Left renal cortex interstitium (tissue), 4 donors: ENCODE measurements around the gene LCN15. TPM values are rescaled to one million over a fixed set of nuclear protein-coding genes. Genes with fewer than 3 reads are reported as not detected.
"Not testable (repeated sequence)": the region's sequence is repeated elsewhere in the genome, so short reads cannot be mapped to it uniquely, and the experiment has no call there.

Source experiments
- DNase-seq, 4 donors: peaks; one replicate each; pipeline ENCODE4 v3.0.0-alpha.2; 2013; ENCODE audit warnings: low read depth in 4 of 4, low spot score in 2 of 4, missing footprints in 1 of 4
- polyA plus RNA-seq, 4 donors: library from polyadenylated mRNA; unstranded; fragments of 120-200 nt; gene quantifications; one replicate each; pipeline ENCODE4 v1.2.1, GENCODE V29; 2013; ENCODE audit not compliant: insufficient read length in 4 of 4

The LCN15 gene
- polyA plus RNA-seq, 4 donors: 0.07 to 0.17 (median 0.12) TPM

DNA sequence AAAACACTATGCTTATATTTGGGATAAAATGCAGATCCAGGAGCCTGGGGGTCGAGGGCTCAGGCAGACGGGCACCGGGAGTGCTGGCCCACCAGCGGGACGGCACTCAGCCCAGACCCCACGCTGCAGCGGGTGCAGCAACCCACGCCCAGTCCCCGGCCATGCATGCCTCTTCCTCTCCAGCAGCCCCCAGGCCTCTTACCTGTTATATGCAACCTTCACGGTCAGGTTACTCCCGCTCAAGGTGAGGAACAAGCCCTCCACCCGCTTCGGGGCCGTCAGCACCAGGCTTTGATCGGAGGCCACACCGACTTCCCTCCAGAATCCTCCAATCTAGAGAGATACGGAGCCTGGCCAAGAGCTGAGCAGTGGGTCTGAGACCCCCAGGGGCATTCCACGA lies 7.5 kb downstream of the LCN15 start:
- DNase-seq: no peak

DNA sequence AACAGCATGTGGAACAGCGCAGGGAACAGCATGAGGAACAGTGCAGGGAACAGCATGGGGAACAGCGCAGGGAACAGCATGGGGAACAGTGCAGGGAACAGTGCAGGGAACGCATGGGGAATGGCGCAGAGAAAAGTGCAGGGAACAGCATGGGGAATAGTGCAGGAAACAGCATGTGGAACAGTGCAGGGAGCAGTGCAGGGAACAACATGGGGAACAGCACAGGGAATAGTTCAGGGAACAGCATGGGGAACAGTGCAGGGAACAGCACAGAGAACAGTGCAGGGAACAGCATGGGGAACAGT lies 8.2 kb downstream of the LCN15 start:
- no peak for DNase-seq

DNA sequence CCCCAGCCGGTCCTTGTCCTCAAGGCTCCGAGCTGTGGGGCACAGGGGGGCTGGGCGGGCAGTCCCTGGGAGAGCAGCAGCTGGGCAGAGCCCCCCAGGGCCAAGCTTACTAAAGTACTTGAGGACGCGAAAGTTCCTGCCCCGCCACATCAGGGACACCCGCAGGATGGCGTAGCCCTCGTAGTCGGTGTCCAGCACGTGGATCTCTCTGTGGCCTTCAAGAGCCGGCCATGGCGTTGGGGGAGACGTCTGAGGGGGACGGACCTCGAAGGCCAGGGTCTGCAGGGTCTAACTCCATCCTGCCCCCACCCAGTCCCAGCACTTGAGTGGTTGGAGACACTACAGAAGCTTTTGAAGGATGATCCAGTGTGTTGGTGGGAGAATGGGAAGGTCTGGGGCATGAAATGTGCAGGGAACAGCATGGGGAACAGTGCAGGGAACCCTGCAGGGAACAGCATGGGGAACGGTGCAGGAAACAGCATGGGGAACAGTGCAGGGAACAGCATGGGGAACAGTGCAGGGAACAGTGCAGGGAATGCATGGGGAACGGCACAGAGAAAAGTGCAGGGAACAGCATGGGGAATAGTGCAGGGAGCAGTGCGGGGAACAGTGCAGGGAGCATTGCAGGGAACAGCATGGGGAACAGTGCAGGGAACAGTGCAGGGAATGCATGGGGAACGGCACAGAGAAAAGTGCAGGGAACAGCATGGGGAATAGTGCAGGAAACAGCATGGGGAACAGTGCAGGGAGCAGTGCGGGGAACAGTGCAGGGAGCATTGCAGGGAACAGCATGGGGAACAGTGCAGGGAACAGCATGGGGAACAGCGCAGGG lies 8.8 kb downstream of the LCN15 start:
- not testable (repeated sequence) for DNase-seq

DNA sequence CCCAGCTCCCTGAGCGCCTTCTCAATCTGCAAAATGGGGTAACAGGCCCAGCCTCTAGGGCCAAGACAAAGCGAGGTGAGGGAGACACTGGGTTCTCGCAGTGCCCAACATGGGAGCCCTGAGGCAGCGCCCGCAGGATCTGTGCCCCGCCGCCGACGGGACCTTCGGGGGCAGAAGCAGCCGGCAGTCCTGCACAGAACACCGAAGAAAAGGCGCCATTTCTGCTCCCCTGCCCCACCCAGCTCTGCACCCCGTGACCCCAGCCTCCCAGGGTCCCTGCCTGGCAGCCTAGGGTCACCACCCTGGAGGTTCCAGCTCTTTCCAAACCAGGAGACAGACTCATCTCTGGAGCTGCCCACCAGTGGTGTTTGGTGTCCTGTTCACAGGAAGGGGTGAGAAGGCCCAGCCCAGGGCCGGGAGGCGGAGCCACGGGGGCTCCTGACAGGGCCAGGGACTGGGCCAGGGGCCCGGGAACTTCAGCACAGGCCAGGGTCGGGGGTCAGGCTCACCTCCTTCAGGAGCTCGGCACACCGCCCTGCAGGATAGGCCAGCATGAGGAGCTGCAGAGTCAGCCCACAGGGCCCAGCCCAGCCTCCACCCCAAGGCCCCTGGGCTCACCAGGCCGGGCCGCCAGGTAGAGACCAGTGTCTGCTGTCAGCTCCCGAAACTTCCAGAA lies 9.6 kb downstream of the LCN15 start:
- no peak for DNase-seq

DNA sequence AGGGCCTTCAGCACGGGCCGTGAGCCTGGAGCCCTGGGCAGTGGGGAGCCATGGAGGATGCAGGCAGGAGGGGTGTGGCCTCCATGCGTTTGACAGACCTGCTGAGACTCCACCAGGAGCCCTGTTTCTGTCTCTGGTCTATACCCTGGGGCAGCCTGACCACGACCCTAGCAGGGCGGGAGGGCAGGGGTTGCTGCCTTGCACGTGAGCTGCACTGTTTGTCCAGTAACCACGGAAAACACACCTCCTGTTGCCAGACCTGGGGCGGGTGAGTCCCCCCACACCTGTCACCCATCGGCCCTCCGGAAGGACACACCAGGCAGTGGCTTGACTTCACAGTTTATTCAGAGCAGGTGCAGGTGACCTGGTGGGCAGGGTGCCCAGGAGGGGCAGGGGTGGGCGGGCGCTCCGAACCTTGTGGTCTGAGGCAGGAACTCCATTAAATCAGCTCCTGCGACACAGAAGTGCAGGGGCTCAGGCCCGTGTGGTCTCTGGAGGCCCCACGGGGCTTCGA lies 10.2 kb downstream of the LCN15 start:
- no peak for DNase-seq

DNA sequence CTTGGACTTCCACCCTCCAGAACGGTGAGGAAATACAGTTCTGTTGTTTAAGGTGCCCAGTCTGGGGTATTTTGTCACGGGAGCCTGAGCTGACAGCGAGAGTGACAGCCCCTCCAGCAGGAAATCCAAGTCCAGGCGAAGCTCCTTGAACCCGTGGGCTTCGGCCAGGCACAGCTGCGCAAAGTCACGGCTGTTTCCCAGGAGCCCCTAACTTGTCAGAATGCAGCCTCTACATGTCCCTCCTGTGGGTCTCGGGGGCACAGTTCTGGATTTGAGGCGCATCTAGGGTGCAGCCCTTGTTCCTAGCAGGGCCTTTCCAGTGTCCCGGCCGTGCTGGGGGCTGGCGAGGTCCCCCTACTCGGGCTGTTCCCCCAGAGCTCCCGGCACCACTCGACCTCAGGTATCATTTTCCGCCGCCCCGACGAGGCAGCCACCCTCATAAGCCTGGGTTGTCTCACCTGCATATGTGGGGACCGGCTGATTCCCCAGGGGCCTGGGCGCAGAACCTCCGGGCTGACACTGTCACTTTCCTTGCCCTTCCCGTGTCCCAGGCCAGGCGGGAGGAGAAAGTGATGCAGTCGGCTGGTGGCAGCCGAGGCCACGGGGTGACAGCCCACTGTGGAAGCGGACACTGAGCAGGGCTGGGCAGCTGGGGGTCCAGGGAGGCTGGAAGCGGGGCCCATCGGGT lies 10.8 kb downstream of the LCN15 start:
- no peak for DNase-seq

DNA sequence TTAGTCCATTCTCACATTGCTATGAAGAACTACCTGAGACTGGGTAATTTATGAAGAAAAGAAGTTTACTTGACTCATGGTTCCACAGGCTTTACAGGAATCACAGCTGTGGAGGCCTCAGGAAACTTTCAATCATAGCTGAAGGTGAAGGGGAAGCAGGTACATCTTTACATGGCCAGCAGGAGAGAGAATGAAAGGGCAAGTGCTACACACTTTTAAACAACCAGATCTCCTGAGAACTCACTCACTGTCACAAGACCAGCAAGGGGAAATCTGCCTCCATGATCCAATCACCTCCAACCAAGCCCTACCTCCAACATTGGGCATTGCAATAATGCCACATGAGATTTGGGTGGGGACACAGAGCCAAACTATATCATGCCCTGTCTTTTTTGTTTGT lies 12.5 kb downstream of the LCN15 start:
- DNase-seq: no peak

DNA sequence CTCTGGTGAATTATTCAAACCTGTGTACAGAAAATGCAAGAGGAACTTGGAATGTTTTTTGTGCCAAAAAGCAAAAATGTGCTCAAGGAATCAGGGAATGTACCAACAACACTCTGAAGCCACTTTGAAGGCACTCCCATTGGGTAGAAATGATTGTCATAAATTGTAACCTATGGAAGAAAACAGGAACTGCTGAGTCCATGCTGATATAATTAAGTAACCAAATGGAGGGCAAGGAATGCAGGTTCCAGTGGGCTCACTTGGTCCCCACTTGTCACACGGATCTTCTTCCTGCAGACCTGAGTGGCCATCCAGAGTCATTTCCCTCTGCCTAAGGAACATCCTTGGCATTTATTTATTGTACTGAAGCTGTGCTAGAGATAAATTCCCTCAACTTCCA lies 13.1 kb downstream of the LCN15 start:
- DNase-seq: no peak

DNA sequence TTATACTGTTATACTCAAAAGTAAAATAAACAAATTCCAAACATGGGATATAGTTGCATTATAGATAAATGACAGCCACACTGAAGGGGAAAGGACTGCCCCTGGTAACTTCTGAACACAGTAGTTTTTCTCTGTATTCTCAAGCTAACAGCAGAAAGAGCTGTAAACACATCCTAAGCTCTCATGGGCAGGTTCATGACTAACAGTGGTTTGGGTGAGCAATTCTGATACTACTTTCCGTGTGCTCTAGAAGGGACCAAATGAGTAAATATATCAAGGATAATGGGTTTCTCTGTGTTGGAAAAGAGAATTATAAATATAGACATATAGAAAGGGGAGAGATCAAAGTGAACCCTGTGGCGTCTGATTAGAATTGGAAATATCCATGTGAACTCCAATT lies 13.8 kb downstream of the LCN15 start:
- DNase-seq: no peak

DNA sequence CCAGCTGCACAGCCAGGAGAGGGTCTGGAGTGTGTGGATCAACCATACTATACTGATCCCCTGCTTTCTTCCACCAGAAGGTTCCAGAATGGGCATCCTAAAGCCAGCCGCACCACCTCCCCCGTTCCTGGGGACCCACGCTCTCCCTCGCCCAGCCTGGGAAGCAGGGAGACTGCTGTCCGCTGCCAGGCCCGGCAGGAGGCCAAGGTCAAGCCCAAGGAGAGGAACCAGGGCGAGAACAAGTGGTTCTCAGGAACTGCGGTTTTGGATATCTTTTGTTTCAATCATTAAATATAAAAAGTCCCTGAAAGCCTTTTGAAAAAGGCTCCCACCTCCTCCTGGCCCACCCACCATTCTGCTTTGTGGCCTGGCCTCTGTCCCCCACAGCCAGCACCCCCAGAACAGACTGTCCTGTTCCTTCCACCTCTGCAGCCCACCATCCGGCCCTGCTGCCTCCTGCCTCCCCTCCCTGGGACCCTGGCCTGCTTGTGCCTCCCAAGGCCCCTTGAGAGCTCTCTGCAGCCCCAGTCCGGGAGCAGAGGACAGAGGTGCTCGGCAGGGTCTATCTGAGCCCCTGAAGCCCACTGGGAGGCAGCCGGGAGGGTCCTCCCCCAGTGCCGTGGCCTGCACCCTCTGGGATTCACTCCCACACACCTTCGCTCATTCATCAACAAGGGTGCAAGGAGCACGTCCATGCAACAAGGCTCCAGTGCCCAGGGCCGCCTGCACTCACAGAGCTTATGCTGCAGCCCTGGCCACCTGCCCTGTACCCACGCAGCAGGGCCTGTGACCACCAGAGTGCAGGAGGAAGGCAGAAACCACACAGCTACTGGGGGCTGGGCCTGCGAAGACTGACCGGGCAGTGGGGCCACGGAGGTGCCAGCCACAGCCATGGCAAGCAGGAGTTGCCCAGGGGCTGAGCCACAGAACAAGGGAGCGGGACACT lies 15.4 kb downstream of the LCN15 start:
- DNase-seq: no peak

DNA sequence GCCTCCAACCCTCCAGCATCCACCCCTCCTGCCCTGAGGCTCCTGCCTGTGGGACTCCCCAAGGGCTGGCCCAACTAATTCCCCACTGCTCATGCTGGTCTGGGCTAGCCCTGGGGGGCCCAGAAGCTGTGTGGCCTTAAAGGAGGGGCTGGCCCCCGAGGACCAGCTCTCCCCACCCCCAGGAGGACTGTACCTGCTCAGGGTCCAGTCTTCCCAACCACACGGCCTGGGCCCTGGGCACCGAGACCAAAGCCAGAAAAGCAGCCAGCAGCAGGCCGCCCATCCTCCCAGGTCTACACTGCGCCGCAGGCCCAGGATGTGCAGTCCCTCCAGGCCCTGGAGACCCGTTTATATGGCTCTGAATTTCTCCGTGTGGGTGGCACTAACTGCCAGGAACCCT lies 16.1 kb downstream of the LCN15 start, which contains the start of gene LCN6:
Gene LCN6 (minus strand): TSS at position 325 of the 400 bp plus-strand sequence. CDS start 42 bp downstream, at position 283.
- no peak for DNase-seq

DNA sequence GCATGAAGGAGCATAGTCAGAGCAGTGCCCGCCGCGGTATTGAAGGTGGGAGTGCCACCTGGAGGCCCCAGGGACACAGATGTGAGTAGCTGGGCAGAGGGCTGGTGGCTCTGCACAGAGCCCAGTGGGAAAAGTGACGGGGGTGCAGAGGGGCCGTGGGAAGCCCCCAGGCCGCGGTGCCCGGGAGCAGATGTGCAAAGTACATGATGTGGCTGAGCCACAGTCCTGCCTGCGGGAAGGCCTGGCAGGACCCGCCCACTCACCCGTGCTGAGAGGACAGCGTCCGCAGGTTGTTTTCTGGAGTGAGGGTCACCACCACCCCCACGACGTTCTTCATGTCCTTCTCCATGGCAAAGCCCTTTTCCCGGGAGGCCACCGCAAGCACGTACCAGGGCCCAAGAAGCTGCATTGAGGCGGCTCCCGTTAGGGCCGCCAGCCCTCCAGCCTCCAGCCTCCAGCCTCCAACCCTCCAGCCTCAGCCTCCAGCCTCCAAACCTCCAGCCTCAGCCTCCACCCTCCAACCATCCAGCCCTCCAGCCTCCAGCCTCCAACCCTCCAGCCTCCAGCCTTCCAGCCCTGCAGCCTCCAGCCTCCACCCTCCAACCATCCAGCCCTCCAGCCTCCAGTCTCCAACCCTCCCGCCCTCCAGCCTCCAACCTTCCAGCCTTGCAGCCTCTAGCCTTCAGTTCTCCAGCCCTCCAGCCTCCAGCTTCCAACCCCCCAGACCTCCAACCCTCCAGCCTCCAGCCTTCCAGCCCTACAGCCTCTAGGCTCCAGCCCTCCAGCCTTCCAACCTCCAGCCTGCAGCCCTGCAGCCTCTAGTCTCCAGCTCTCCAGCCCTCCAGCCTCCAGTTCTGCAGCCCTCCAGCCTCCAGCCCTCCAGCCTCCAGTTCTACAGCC lies 16.9 kb downstream of the LCN15 start:
- DNase-seq: no peak

DNA sequence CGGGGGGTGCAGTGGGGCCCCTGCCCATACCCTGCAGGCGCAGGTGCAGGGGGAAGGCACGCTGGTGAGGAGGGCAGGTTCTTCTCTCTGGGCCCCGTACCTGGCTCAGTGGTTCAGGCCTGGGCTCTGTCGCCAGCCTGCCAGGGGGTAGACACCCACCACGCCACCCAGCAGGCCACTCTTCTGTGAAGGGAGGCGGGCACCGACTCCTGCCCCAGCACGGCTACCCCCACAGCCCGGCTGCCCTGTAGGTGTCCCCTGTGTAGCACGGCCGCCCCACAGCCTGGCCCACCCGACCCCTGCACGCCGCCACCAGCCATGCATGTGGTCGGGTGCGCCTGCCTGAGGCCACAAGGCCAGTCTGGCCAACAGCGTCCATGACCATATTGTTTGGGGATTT lies 17.7 kb downstream of the LCN15 start:
- no peak for DNase-seq

DNA sequence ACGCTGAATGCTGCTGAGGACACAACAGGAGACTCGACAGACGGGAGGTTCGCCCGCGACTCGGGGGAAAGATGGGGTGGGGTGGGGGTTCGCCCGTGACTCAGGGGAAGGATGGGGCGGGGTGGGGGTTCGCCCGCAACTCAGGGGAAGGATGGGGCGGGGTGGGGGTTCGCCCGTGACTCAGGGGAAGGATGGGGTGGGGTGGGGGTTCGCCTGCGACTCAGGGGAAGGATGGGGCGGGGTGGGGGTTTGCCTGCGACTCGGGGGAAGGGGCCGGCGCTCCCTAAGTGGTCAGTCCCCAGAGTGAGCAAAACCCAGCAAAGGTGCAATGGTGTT lies 18.2 kb downstream of the LCN15 start:
- DNase-seq: no peak

DNA sequence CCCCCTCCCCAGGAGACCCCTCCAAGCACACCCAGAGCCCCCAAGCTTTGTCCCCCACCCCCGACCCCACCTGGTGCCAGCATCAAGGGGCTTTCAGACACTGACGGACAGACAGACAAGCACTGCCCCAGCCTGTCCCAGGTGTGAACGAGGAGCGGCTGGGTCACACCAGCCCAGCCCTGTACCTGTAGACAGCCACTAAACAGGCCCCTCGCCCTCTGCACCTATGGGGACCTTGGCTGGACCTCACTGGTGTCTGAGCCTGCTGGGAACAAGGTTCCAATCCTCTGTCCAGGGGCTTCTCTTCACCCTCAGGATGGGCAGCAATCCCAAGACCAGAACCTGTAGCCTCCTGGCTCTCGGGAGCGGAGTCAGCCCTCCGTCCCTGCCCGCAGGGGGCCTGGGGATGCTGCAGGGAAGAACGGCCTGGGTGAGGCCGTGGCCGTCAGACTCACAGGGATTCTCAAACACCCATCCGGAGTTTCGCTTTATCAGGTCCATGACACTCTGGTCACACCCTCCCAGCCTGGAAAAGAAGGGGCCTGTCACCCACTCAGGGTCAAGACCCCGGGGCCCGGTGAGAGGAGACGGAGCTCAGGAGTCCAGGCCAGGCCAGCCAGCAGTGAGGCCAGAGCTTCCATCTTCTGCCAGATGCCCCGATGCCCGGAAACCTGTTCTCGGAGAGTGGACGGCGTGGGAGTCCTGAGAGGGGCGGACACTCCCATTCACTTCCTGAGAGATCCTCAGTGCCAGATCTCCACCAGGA lies 18.7 kb downstream of the LCN15 start:
- no peak for DNase-seq

DNA sequence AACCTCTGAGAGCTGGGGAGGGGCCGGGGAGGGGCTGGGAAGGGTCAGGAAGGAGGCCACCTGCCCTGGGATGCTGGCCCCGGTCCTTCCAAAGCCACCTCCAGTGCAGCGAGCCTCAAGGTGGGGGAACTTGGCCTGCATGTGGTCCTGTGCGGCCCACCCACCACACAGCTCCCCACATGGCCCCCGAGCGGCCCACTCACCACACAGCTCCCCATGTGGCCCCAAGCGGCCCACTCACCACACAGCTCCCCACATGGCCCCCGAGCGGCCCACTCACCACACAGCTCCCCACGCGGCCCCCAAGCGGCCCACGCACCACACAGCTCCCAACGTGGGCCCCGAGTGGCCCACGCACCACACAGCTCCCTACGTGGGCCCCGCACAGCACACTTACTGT lies 19.5 kb downstream of the LCN15 start:
- DNase-seq: no peak

DNA sequence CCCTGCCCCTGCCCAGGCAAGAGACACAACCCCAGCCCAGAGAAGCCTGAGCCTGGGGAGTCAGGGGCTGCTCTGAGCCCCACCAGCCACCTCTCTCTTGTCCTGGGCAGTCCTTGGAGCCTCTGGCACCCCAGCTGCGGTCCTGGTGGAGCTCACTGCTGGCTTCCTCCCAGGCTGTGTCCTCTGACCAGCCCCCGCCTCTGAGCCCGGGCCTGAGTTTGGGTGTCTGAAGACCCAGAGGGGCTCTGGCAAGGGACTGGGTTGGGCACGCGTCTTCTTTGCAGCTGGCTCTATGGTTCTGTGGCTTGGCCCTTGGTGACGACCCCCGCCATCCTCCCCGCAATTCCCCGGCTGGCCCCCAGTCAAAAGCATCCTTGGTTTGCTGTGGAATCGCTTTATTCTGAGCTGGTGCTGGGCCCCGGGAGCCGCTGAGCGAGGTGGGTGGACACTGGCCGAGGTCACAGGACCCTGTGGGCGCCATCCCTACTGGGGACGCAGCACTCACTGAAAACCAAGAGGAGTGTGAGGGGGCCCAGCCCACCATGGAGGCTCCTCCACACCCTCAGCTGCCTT lies 20.6 kb downstream of the LCN15 start:
- no peak for DNase-seq

DNA sequence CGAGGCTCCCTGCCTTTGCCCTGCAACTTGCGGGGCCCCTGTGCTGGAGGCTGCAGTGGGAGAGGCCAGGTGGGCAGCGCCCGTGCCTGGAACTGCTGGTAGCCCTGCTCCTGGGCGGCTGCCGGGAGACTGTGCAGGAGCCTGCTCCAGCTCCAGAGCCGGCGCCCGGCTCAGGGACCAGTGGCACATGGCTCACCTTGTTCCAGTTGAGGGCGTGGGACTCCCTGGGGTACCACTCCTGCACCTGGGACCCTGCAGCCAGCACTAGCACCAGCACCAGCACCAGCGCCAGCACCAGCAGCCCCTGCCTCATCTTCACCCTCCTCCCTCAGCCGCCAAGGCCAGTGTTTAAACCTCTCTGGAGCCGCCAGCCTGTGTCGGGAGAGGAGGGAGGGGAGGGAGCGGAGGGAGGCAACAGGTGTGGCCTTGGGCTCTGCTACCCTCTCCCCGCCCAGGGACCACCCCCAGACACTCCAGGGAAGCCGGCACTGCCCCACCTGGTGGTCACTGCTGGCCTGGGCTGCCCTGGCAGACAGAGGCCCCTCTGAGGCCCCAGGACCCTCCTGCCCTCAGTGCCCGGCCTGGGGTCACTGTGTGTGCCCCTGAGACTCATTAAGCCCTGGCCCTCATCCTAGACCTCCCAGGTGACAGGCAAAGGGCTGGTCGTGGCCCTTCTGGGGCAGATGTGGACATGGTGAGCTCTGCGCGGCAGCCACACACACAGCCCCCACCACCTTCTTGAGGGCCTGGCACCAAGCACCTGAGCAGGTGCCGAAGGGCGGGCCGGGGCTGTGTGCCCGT lies 21.5 kb downstream of the LCN15 start, which contains the start of gene LCN10:
Gene LCN10 (minus strand): TSS at position 350 of the 801 bp plus-strand sequence. CDS start 37 bp downstream, at position 313.
- no peak for DNase-seq
